ENCODE data around the gene SPINK1. TPM values are rescaled to one million over a fixed set of nuclear protein-coding genes. Genes with fewer than 3 reads are reported as not detected.

SPINK1 gene
- total and polyA plus RNA-seq, 9 of the 15 experiments (the other 6 are each of a cell fraction or from before 2014, with no cell fraction given), result 0.45 to 2.2 (median 0.65) TPM; not detected in 1

DNA sequence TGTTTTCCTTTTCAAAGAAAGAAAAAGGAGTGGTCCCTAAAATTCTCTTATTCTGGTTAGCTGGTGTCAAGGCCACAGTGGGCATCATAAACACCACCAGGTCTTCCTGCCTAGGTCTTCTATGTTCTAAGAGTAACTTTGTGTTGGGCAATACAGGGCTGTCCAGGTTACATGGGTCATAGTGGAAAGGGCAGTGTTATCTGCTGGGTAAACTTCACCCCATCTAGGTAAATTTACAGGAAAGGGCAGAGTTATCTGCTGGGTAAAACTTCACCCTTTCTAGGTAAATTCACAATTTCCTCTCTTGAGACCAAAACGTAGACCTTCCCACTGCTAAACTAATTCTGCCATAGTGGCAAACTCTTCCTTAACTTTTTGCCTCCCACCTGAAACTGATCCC lies 30.0 kb downstream of the SPINK1 start:
- 0 out of 2 replicates have a peak, but pooled peaks cover 1% of the 10 kb centered on the region for H3K9me3 ChIP-seq (replicated peaks; ENCODE audit: control insufficient read depth, insufficient read depth, low read depth, low read length)
- in situ Hi-C loops (cut with MboI), result no loop called here
- H3K9me1 ChIP-seq (ENCODE audit: control insufficient read depth, insufficient read depth, low read length), result no peaks in the 10 kb centered on the region
- ChIA-PET POLR2A (no interaction called here), CTCF (ENCODE audit: low intra/inter-chr PET ratio) (no interaction called here)
- no peaks in the 10 kb centered on the region for H3K79me2 ChIP-seq (ENCODE audit: control insufficient read depth, insufficient read depth, low read length)
- no peaks in the 10 kb centered on the region for H4K20me1 ChIP-seq (replicated peaks; ENCODE audit: control insufficient read depth, insufficient read depth, low read length)
- no peak overlapping the region for H3K4me2 ChIP-seq (ENCODE audit: insufficient read depth, low read length)
- FAIRE-seq (no peak), ATAC-seq (no peak), DNase-seq (ENCODE audit: extremely low read depth in 1 of 4, low spot score in 3 of 4) (no peak)
- H3K4me1 ChIP-seq (replicated peaks in 1 of 2; ENCODE audit: control insufficient read depth in 2 of 2, insufficient read depth in 2 of 2, low read length in 2 of 2), result no peaks in the 10 kb centered on the region
- intact Hi-C loops (cut with micrococcal nuclease), result no loop called here
- H3K9ac ChIP-seq (ENCODE audit: insufficient read depth in 1 of 2, low read depth in 2 of 2, low read length in 2 of 2), result no peak overlapping the region
- no peak overlapping the region for H3K4me3 ChIP-seq
- H3K36me3 ChIP-seq (ENCODE audit: control insufficient read depth, insufficient read depth, low read length), result no peaks in the 10 kb centered on the region
- no TSS peak for BruUV-seq (replicated peaks)
- 0% methylated on average over 1 of the region's 1 CpG for WGBS (ENCODE audit: insufficient coverage, low coverage, missing lambda C conversion rate)
- H3K27me3 ChIP-seq (ENCODE audit: control insufficient read depth in 2 of 2, insufficient read depth in 2 of 2, low read length in 2 of 2), result no peaks in the 10 kb centered on the region
- no peak overlapping the region for H3K27ac ChIP-seq (ENCODE audit: extremely low read depth, low read depth, low read length)
- no peak overlapping the region for H2AFZ ChIP-seq (ENCODE audit: low read depth, low read length)
- TF ChIP-seq TAF9B (IDR thresholded peaks at IDR 0.05; ENCODE audit: partially characterized antibody) (no peak), PHF21A (IDR thresholded peaks at IDR 0.05; ENCODE audit: borderline replicate concordance, low read depth) (no peak), ZNF232 (CRISPR knock-in tag; IDR thresholded peaks at IDR 0.05) (no peak), ETS2 (tag; IDR thresholded peaks at IDR 0.05; ENCODE audit: borderline replicate concordance, poor library complexity, severe bottlenecking) (no peak), SRSF3 (IDR thresholded peaks at IDR 0.05; ENCODE audit: insufficient read depth, low read length) (no peak), MTA2 (IDR thresholded peaks at IDR 0.05; ENCODE audit: low read depth) (no peak), KLF10 (CRISPR knock-in tag; IDR thresholded peaks at IDR 0.05) (no peak), HOXB6 (CRISPR knock-in tag; IDR thresholded peaks at IDR 0.05; ENCODE audit: borderline replicate concordance) (no peak), WHSC1 (IDR thresholded peaks at IDR 0.05; ENCODE audit: low read length) (no peak), MXI1 (IDR thresholded peaks at IDR 0.05; ENCODE audit: low read depth, low read length) (no peak)
- TF ChIP-seq, protein P1, sequence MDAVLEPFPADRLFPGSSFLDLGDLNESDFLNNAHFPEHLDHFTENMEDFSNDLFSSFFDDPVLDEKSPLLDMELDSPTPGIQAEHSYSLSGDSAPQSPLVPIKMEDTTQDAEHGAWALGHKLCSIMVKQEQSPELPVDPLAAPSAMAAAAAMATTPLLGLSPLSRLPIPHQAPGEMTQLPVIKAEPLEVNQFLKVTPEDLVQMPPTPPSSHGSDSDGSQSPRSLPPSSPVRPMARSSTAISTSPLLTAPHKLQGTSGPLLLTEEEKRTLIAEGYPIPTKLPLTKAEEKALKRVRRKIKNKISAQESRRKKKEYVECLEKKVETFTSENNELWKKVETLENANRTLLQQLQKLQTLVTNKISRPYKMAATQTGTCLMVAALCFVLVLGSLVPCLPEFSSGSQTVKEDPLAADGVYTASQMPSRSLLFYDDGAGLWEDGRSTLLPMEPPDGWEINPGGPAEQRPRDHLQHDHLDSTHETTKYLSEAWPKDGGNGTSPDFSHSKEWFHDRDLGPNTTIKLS (IDR thresholded peaks at IDR 0.05; ENCODE audit: borderline replicate concordance, low read depth), result no peak
- TF ChIP-seq, protein P2, sequence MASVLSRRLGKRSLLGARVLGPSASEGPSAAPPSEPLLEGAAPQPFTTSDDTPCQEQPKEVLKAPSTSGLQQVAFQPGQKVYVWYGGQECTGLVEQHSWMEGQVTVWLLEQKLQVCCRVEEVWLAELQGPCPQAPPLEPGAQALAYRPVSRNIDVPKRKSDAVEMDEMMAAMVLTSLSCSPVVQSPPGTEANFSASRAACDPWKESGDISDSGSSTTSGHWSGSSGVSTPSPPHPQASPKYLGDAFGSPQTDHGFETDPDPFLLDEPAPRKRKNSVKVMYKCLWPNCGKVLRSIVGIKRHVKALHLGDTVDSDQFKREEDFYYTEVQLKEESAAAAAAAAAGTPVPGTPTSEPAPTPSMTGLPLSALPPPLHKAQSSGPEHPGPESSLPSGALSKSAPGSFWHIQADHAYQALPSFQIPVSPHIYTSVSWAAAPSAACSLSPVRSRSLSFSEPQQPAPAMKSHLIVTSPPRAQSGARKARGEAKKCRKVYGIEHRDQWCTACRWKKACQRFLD (CRISPR knock-in tag; IDR thresholded peaks at IDR 0.05), result no peak
- TF ChIP-seq, protein P3, sequence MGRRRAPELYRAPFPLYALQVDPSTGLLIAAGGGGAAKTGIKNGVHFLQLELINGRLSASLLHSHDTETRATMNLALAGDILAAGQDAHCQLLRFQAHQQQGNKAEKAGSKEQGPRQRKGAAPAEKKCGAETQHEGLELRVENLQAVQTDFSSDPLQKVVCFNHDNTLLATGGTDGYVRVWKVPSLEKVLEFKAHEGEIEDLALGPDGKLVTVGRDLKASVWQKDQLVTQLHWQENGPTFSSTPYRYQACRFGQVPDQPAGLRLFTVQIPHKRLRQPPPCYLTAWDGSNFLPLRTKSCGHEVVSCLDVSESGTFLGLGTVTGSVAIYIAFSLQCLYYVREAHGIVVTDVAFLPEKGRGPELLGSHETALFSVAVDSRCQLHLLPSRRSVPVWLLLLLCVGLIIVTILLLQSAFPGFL (CRISPR knock-in tag; IDR thresholded peaks at IDR 0.05), result no peak
- TF ChIP-seq, protein P4, sequence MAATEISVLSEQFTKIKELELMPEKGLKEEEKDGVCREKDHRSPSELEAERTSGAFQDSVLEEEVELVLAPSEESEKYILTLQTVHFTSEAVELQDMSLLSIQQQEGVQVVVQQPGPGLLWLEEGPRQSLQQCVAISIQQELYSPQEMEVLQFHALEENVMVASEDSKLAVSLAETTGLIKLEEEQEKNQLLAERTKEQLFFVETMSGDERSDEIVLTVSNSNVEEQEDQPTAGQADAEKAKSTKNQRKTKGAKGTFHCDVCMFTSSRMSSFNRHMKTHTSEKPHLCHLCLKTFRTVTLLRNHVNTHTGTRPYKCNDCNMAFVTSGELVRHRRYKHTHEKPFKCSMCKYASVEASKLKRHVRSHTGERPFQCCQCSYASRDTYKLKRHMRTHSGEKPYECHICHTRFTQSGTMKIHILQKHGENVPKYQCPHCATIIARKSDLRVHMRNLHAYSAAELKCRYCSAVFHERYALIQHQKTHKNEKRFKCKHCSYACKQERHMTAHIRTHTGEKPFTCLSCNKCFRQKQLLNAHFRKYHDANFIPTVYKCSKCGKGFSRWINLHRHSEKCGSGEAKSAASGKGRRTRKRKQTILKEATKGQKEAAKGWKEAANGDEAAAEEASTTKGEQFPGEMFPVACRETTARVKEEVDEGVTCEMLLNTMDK (IDR thresholded peaks at IDR 0.05; ENCODE audit: borderline replicate concordance, insufficient read depth, low read depth, low read length, poor library complexity, severe bottlenecking), result no peak

Measured in K562 (cell line).